H9 (cell line): Measurements from ENCODE around the gene CALML5. TPM values are rescaled to one million over a fixed set of nuclear protein-coding genes. Genes with fewer than 3 reads are reported as not detected.

ENCODE experiments used
- DNase-seq: peaks from one replicate; pipeline ENCODE4 v3.0.0-alpha.2; 2017
- H2AFZ ChIP-seq: one replicate; pipeline ENCODE4 v1.6.1; 2013; ENCODE audit warnings: mild to moderate bottlenecking, low read length, control low read depth, moderate library complexity
- H2AK5ac ChIP-seq: 2 replicates; pipeline ENCODE4 v1.6.1; 2013; ENCODE audit warnings: low read length, control low read depth, mixed read lengths; ENCODE audit not compliant: insufficient read length
- H2BK120ac ChIP-seq: one replicate; pipeline ENCODE4 v1.6.1; 2013; ENCODE audit warnings: low read depth, mild to moderate bottlenecking, low read length, control low read depth, inconsistent platforms; ENCODE audit not compliant: poor library complexity, severe bottlenecking
- H2BK12ac ChIP-seq: 2 replicates; pipeline ENCODE4 v1.6.1; 2013; ENCODE audit warnings: low read length, control low read depth, mixed read lengths, low read depth; ENCODE audit not compliant: insufficient read length
- H2BK15ac ChIP-seq: 2 replicates; pipeline ENCODE4 v1.6.1; 2013; ENCODE audit warnings: low read depth, low read length, control low read depth
- H2BK20ac ChIP-seq: one replicate; pipeline ENCODE4 v1.6.1; 2013; ENCODE audit warnings: low read depth, mild to moderate bottlenecking, low read length, control low read depth, inconsistent platforms; ENCODE audit not compliant: poor library complexity, severe bottlenecking
- H2BK5ac ChIP-seq: 2 replicates; pipeline ENCODE4 v1.6.1; 2013; ENCODE audit warnings: low read length, control low read depth, mixed read lengths; ENCODE audit not compliant: insufficient read length
- H3K14ac ChIP-seq: 2 replicates; pipeline ENCODE4 v1.6.1; 2013; ENCODE audit warnings: low read length, control low read depth; ENCODE audit not compliant: insufficient read depth
- H3K18ac ChIP-seq: 2 replicates; pipeline ENCODE4 v1.6.1; 2013; ENCODE audit warnings: low read depth, mild to moderate bottlenecking, mixed read lengths, low read length, control low read depth; ENCODE audit not compliant: insufficient read length
- H3K23ac ChIP-seq: 2 replicates; pipeline ENCODE4 v1.6.1; 2013; ENCODE audit warnings: low read length, control low read depth, mixed read lengths, low read depth; ENCODE audit not compliant: insufficient read length
- H3K23me2 ChIP-seq: 2 replicates; pipeline ENCODE4 v1.6.1; 2013; ENCODE audit warnings: low read depth, mild to moderate bottlenecking, mixed read lengths, low read length, control low read depth; ENCODE audit not compliant: insufficient read length, poor library complexity, severe bottlenecking
- H3K27ac ChIP-seq: 2 replicates; pipeline ENCODE4 v1.5.1; 2013; ENCODE audit warnings: low read length, control low read depth, mixed read lengths, low read depth; ENCODE audit not compliant: insufficient read length
- H3K27me3 ChIP-seq: 2 replicates; pipeline ENCODE4 v1.6.1; 2013; ENCODE audit warnings: low read length, control low read depth, inconsistent platforms; ENCODE audit not compliant: insufficient read depth
- H3K4ac ChIP-seq: 2 replicates; pipeline ENCODE4 v1.6.1; 2013; ENCODE audit warnings: low read depth, mild to moderate bottlenecking, control low read depth, inconsistent platforms, low read length, moderate library complexity
- H3K4me1 ChIP-seq: 2 replicates; pipeline ENCODE4 v1.6.1; 2013; ENCODE audit warnings: low read length, control low read depth, inconsistent platforms; ENCODE audit not compliant: insufficient read depth
- H3K4me2 ChIP-seq: 2 replicates; pipeline ENCODE4 v1.6.1; 2013; ENCODE audit warnings: low read length, control low read depth, mixed read lengths; ENCODE audit not compliant: insufficient read length, insufficient read depth
- H3K56ac ChIP-seq: 2 replicates; pipeline ENCODE4 v1.6.1; 2013; ENCODE audit warnings: low read depth, mild to moderate bottlenecking, mixed read lengths, low read length, control low read depth; ENCODE audit not compliant: insufficient read length
- H3K79me1 ChIP-seq: 2 replicates; pipeline ENCODE4 v1.6.1; 2013; ENCODE audit warnings: low read depth, mild to moderate bottlenecking, moderate library complexity, low read length, control low read depth, inconsistent platforms; ENCODE audit not compliant: insufficient read depth, poor library complexity, severe bottlenecking
- H3K79me2 ChIP-seq: 2 replicates; pipeline ENCODE4 v1.6.1; 2013; ENCODE audit warnings: low read length, control low read depth, inconsistent platforms; ENCODE audit not compliant: insufficient read depth
- H3K9ac ChIP-seq: 2 replicates; pipeline ENCODE4 v1.6.1; 2013; ENCODE audit warnings: low read length, control low read depth, mixed read lengths; ENCODE audit not compliant: insufficient read length; ENCODE audit errors: extremely low read depth
- H3K9me3 ChIP-seq: one replicate; pipeline ENCODE4 v1.6.1; 2013; ENCODE audit warnings: low read depth, low read length, inconsistent platforms; ENCODE audit not compliant: control insufficient read depth
- H3T11ph ChIP-seq: one replicate; pipeline ENCODE4 v1.6.1; 2013; ENCODE audit warnings: mild to moderate bottlenecking, low read length, control low read depth, inconsistent platforms
- H4K20me1 ChIP-seq: one replicate; pipeline ENCODE4 v1.6.1; 2013; ENCODE audit not compliant: control insufficient read depth, insufficient read length, insufficient read depth
- H4K5ac ChIP-seq: 2 replicates; pipeline ENCODE4 v1.6.1; 2013; ENCODE audit warnings: low read depth, mild to moderate bottlenecking, mixed read lengths, low read length, control low read depth; ENCODE audit not compliant: insufficient read length
- H4K8ac ChIP-seq: replicated peaks from 2 replicates; pipeline ENCODE4 v1.6.1; 2013; ENCODE audit warnings: low read length, control low read depth, mixed read lengths, low read depth; ENCODE audit not compliant: insufficient read length
- H4K91ac ChIP-seq: 2 replicates; pipeline ENCODE4 v1.6.1; 2013; ENCODE audit warnings: low read depth, mild to moderate bottlenecking, moderate library complexity, mixed read lengths, low read length, control low read depth; ENCODE audit not compliant: insufficient read length
- H3K27ac Mint-ChIP-seq, 3 experiments: 2 replicates in 2 of 3; 3 replicates in 1 of 3; pipeline ENCODE4 v1.8.0; 2020 to 2021; ENCODE audit warnings: mixed read lengths in 3 of 3, mild to moderate bottlenecking in 1 of 3, moderate library complexity in 1 of 3
- H3K27me3 Mint-ChIP-seq: 2 replicates; pipeline ENCODE4 v1.8.0; 2021; ENCODE audit warnings: low read depth, mild to moderate bottlenecking, moderate library complexity, mixed read lengths
- H3K36me3 Mint-ChIP-seq, 3 experiments: 2 replicates in 2 of 3; 3 replicates in 1 of 3; pipeline ENCODE4 v1.8.0; 2020 to 2021; ENCODE audit warnings: low read depth in 3 of 3, mixed read lengths in 3 of 3; ENCODE audit not compliant: insufficient read depth in 1 of 3
- H3K4me1 Mint-ChIP-seq, 2 experiments: 2 replicates each; pipeline ENCODE4 v1.8.0; 2020; ENCODE audit warnings: mixed read lengths in 2 of 2
- H3K4me3 Mint-ChIP-seq, 2 experiments: 2 replicates in 1 of 2; 3 replicates in 1 of 2; pipeline ENCODE4 v1.8.0; 2020 to 2021; ENCODE audit warnings: mild to moderate bottlenecking in 2 of 2, mixed read lengths in 2 of 2, moderate library complexity in 1 of 2
- H3K9me3 Mint-ChIP-seq, 2 experiments: 2 replicates in 1 of 2; 3 replicates in 1 of 2; pipeline ENCODE4 v1.8.0; 2020; ENCODE audit warnings: mild to moderate bottlenecking in 2 of 2, mixed read lengths in 2 of 2, moderate library complexity in 1 of 2
- CTCF ChIP-seq: fragments of 200-600 bp; sonication (generic); conservative IDR thresholded peaks from 3 replicates; pipeline ENCODE4 v1.8.0; 2021; ENCODE audit warnings: antibody characterized with exemption, mild to moderate bottlenecking
- WGBS: extraction: QIAGEN DNeasy Blood & Tissue Kit; methylation state at CpG from one replicate; pipeline ENCODE4 v1.1.7; 2013; ENCODE audit warnings: missing lambda C conversion rate, low lambda C conversion rate, mixed read lengths; ENCODE audit not compliant: insufficient read length; ENCODE audit errors: extremely low coverage; 5-methylcytosine and 5-hydroxymethylcytosine counted together
- total RNA-seq: library from RNA; stranded (reverse); gene quantifications from 2 replicates; pipeline ENCODE4 v1.2.1, GENCODE V29; 2021

The CALML5 gene
- total RNA-seq, 1 experiment from 2014 or later, result not detected

GRCh38 chr10:5482016-5482415, 17.4 kb downstream of the CALML5 start:
- Mint-ChIP-seq H3K4me1 (peaks cover 12 to 28% of the 10 kb centered on the region in 2 experiments), H3K36me3 (no peaks in the 10 kb centered on the region; a peak in 1 of 7 replicates), H3K27ac (peak overlapping the region in 1 of 3 experiments; percentile 87; a peak in 1 of 7 replicates), H3K9me3 (peaks cover 0 to 3% of the 10 kb centered on the region in 2 experiments; a peak in 2 of 5 replicates), H3K27me3 (peaks cover 3% of the 10 kb centered on the region), H3K4me3 (no peak overlapping the region)
- DNase-seq, result no peak
- Histone ChIP-seq H3T11ph (no peak overlapping the region), H2BK5ac (no peak overlapping the region), H3K18ac (no peak overlapping the region), H4K20me1 (no peaks in the 10 kb centered on the region), H2AFZ (no peak overlapping the region), H3K4ac (no peak overlapping the region), H2BK15ac (no peak overlapping the region), H4K5ac (no peak overlapping the region), H3K79me2 (no peaks in the 10 kb centered on the region), H4K8ac (no peak overlapping the region), H2BK120ac (no peak overlapping the region), H3K23me2 (no peaks in the 10 kb centered on the region), H2BK20ac (no peak overlapping the region), H2AK5ac (no peak overlapping the region), H3K23ac (no peak overlapping the region), H3K14ac (no peak overlapping the region), H3K4me1 (peaks cover 10% of the 10 kb centered on the region; the same call in 1 of the 2 replicates), H4K91ac (no peak overlapping the region), H3K27me3 (no peaks in the 10 kb centered on the region), H3K9me3 (no peaks in the 10 kb centered on the region), H3K4me2 (no peak overlapping the region), H3K27ac (no peak overlapping the region), H3K56ac (no peak overlapping the region), H3K79me1 (no peaks in the 10 kb centered on the region), H3K9ac (no peak overlapping the region), H2BK12ac (no peak overlapping the region)
- TF ChIP-seq CTCF, result no peak
- no CpG with 5 or more reads among the region's 9 CpGs for WGBS
